Sigmoid colon (tissue), 7 donors: ENCODE data around the gene SLC7A6. TPM values are rescaled to one million over a fixed set of nuclear protein-coding genes. Genes with fewer than 3 reads are reported as not detected.
A peak's percentile ranks its signal among the peaks of the same experiment; 100 is the strongest.

Experiments used
- DNase-seq: peaks from one replicate; pipeline ENCODE4 v3.0.0-alpha.2; 2019
- H3K27ac ChIP-seq, 4 donors: fragments of 200-600 bp; sonication (generic); one replicate each; pipeline ENCODE4 v1.5.1; 2016 to 2019; ENCODE audit warnings: mild to moderate bottlenecking in 1 of 4
- H3K27me3 ChIP-seq, 3 donors: fragments of 200-600 bp; sonication (generic); one replicate each; pipeline ENCODE4 v1.5.1; 2019; ENCODE audit warnings: mild to moderate bottlenecking in 1 of 3
- H3K36me3 ChIP-seq, 4 donors: fragments of 200-600 bp; sonication (generic); one replicate each; pipeline ENCODE4 v1.5.1; 2016 to 2019
- H3K4me1 ChIP-seq, 4 donors: fragments of 200-600 bp; sonication (generic); one replicate each; pipeline ENCODE4 v1.5.1; 2017 to 2019
- H3K4me3 ChIP-seq, 4 donors: fragments of 200-600 bp; sonication (generic); one replicate each; pipeline ENCODE4 v1.5.1; 2017 to 2019; ENCODE audit warnings: mild to moderate bottlenecking in 2 of 4, moderate library complexity in 1 of 4
- H3K9me3 ChIP-seq, 4 donors: fragments of 200-600 bp in 3 of 4; sonication (generic) in 3 of 4; one replicate each; pipeline versions ENCODE4 v1.5.1 to v1.6.1; 2013 to 2019
- EP300 ChIP-seq, 4 donors: sonication (generic); formaldehyde crosslinking; IDR thresholded peaks; one replicate each; pipeline ENCODE4 v1.6.1; 2017; ENCODE audit warnings: antibody characterized with exemption in 4 of 4
- POLR2A ChIP-seq, 2 donors: fragments of 450-650 bp; IDR thresholded peaks; one replicate each; pipeline ENCODE4 v1.6.1; 2016; ENCODE audit warnings: antibody characterized with exemption in 2 of 2, mild to moderate bottlenecking in 2 of 2, moderate library complexity in 2 of 2
- POLR2AphosphoS5 ChIP-seq, 4 donors: sonication (generic); formaldehyde crosslinking; IDR thresholded peaks; one replicate each; pipeline ENCODE4 v1.6.1; 2017; ENCODE audit warnings: antibody characterized with exemption in 4 of 4
- WGBS, 2 donors: extraction: QIAGEN DNeasy Blood & Tissue Kit; methylation state at CpG; one replicate each; pipeline ENCODE4 v1.1.7; 2013; 5-methylcytosine and 5-hydroxymethylcytosine counted together
- intact Hi-C: fragments of 100-400 bp; cut with DNase I; formaldehyde crosslinking; loops from one replicate; pipeline ENCODE4 v1.15.1; 2023
- polyA plus RNA-seq, 3 donors: library from polyadenylated mRNA; stranded (reverse); fragments of 200-250 nt; gene quantifications; one replicate each; pipeline ENCODE4 v1.2.3, GENCODE V29; 2013
- total RNA-seq, 4 donors: library from RNA; depleted of rRNA; stranded (reverse); fragments of >200 nt; gene quantifications; one replicate each; pipeline ENCODE4 v1.1.0, GENCODE V29; 2016
- TF ChIP-seq, protein P1 (sequence below), 4 experiments: fragments of 450-650 bp in 3 of 4; fragments of 200-600 bp in 1 of 4; IDR thresholded peaks; one replicate each; pipeline ENCODE4 v1.5.1; 2016 to 2019; ENCODE audit warnings: antibody characterized with exemption in 4 of 4, mild to moderate bottlenecking in 3 of 4, moderate library complexity in 2 of 4
- donor health status: healthy with polysubstance abuse.
- donor health status: Bipolar disorder and iron deficiency.
- donor health status: healthy.

The SLC7A6 gene
- total and polyA plus RNA-seq, 7 donors: 1.8 to 40.7 (median 26.8) TPM

DNA sequence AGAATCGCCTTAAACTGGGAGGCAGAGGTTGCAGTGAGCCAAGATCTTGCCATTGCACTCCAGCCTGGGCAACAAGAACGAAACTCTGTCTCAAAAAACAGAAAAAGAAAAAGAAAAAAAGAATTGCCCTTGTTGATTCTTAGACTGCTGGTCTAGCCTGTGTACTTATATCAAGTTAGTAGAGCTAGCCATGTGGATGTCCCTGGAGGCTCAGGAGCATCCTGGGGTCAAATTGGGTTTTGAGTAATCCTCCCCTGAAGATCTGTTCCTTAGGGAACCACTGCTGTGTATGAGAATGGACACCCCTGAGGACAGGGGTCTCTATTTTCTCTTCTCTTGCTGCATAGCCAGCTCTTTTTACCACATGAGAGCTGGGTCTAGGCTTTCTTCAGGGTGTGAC, 24.9 kb downstream of the SLC7A6 start:
- Histone ChIP-seq H3K36me3 (peaks cover 0 to 57% (median 25%) of the 10 kb centered on the region in 4 donors), H3K9me3 (no peaks in the 10 kb centered on the region), H3K4me1 (peaks cover 0 to 13% (median 2%) of the 10 kb centered on the region in 4 donors), H3K27me3 (no peaks in the 10 kb centered on the region), H3K4me3 (no peak overlapping the region), H3K27ac (peak overlapping the region in 1 of 4 donors; percentile 65)
- TF ChIP-seq EP300 (IDR thresholded peaks at IDR 0.05): no peak
- TF ChIP-seq, protein P1, sequence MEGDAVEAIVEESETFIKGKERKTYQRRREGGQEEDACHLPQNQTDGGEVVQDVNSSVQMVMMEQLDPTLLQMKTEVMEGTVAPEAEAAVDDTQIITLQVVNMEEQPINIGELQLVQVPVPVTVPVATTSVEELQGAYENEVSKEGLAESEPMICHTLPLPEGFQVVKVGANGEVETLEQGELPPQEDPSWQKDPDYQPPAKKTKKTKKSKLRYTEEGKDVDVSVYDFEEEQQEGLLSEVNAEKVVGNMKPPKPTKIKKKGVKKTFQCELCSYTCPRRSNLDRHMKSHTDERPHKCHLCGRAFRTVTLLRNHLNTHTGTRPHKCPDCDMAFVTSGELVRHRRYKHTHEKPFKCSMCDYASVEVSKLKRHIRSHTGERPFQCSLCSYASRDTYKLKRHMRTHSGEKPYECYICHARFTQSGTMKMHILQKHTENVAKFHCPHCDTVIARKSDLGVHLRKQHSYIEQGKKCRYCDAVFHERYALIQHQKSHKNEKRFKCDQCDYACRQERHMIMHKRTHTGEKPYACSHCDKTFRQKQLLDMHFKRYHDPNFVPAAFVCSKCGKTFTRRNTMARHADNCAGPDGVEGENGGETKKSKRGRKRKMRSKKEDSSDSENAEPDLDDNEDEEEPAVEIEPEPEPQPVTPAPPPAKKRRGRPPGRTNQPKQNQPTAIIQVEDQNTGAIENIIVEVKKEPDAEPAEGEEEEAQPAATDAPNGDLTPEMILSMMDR (IDR thresholded peaks at IDR 0.05): no peak
- TF ChIP-seq POLR2AphosphoS5 (IDR thresholded peaks at IDR 0.05): no peak
- TF ChIP-seq POLR2A (IDR thresholded peaks at IDR 0.05): no peak
- DNase-seq: no peak
- intact Hi-C loops: no loop called here
- WGBS, 2 donors: 90 to 95% methylated on average over 2 of the region's 2 CpGs

DNA sequence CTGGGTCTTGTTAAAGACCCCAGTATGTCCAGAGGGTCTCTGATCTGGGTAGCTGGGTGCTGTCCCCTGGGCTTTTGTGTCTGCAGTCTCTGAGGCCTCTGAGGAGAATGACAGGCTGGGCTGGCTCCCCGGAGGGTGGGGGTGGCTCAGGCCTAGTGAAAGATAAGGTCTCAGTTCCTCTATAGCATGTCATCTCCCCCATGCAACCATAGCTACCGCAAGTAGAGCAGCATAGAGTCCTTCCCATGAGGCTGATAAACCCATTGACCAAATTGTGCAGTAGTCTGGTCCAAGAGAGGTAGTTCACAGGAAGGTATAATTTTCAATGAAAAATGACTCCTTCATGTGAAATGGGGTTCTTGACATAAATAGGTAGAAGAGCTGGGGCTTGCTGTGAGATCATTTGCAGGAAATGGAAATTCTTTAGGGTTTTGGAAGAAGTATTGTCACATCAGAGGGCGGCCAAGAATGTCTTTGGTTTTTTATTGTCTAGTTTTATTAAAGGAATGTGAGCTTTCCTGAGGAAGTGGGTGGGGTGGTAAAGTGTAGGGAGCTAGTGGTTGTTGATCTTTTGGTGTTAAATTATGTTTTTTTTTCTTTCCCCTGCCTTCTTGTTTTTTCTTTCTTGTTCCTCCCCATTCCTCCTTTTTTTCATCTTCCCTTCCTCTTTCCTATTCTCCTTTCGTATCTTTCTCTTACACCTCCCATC, 25.4 kb downstream of the SLC7A6 start:
- Histone ChIP-seq H3K4me3 (no peak overlapping the region), H3K27me3 (no peaks in the 10 kb centered on the region), H3K27ac (peak overlapping the region in 2 of 4 donors; percentile 16), H3K4me1 (peaks cover 0 to 13% (median 2%) of the 10 kb centered on the region in 4 donors), H3K36me3 (peaks cover 0 to 63% (median 27%) of the 10 kb centered on the region in 4 donors), H3K9me3 (no peaks in the 10 kb centered on the region)
- intact Hi-C loops: no loop called here
- 39 to 48% methylated on average over 4 of the region's 4 CpGs for WGBS, 2 donors
- no peak for TF ChIP-seq EP300 (IDR thresholded peaks at IDR 0.05)
- TF ChIP-seq POLR2AphosphoS5 (IDR thresholded peaks at IDR 0.05): no peak
- TF ChIP-seq, protein P1 (IDR thresholded peaks at IDR 0.05): no peak
- no peak for TF ChIP-seq POLR2A (IDR thresholded peaks at IDR 0.05)
- DNase-seq: no peak

DNA sequence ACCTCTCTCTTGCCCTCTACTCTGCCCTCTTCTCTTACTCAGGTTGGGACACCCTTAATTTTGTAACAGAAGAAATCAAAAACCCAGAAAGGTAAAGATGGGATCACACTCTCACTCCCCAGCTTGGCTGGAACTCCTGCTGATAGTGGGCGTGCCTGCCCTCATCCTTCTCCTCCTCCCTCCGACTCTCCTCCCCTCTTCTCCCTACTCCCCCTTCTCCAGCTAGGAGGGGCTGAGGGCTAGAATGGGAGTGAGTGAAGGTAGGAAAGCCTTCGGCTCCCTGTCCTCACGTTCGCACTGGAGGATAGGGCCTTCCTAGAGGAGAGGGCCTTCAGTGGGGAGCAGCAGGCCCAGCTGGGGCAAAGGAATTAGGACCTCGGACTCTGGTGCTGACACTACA, 26.1 kb downstream of the SLC7A6 start:
- 85% methylated on average over 6 of the region's 6 CpGs for WGBS, 2 donors
- Histone ChIP-seq H3K27ac (peak overlapping the region in 2 of 4 donors; percentile 16), H3K9me3 (no peaks in the 10 kb centered on the region)

DNA sequence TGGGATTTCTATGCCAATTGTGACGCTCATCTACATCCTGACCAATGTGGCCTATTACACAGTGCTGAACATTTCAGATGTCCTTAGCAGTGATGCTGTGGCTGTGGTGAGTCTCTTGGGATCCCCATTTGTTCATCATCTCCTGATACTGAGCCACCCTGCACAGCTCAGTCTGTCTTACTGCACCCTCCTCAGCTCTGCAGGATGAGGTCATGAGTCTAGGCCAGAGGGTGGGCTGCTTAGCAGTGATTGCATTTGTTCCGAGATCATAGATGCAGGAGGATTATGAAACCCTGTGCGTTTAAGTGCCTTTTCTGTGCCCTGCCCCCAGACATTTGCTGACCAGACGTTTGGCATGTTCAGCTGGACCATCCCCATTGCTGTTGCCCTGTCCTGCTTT, 26.9 kb downstream of the SLC7A6 start:
- no peak overlapping the region for H3K27ac ChIP-seq
- H3K4me3 ChIP-seq: no peak overlapping the region
- DNase-seq: no peak
- H3K36me3 ChIP-seq: peaks cover 0 to 76% (median 31%) of the 10 kb centered on the region in 4 donors
- intact Hi-C loops: no loop called here
- H3K9me3 ChIP-seq: no peaks in the 10 kb centered on the region
- 87 to 91% methylated on average over 4 of the region's 4 CpGs for WGBS, 2 donors
- TF ChIP-seq POLR2AphosphoS5 (IDR thresholded peaks at IDR 0.05): no peak
- TF ChIP-seq, protein P1 (IDR thresholded peaks at IDR 0.05): no peak
- TF ChIP-seq POLR2A (IDR thresholded peaks at IDR 0.05): no peak
- TF ChIP-seq EP300 (IDR thresholded peaks at IDR 0.05): no peak
- H3K4me1 ChIP-seq: peaks cover 0 to 13% (median 2%) of the 10 kb centered on the region in 4 donors
- H3K27me3 ChIP-seq: no peaks in the 10 kb centered on the region

More for the DNA sequence above, 26.1 kb downstream of the SLC7A6 start:
- peaks cover 0 to 69% (median 27%) of the 10 kb centered on the region in 4 donors for H3K36me3 ChIP-seq
- no peaks in the 10 kb centered on the region for H3K27me3 ChIP-seq
- TF ChIP-seq EP300 (IDR thresholded peaks at IDR 0.05) (no peak), POLR2AphosphoS5 (IDR thresholded peaks at IDR 0.05) (no peak), POLR2A (IDR thresholded peaks at IDR 0.05) (no peak)
- TF ChIP-seq, protein P1 (IDR thresholded peaks at IDR 0.05): no peak
- H3K4me3 ChIP-seq: no peak overlapping the region
- peaks cover 0 to 13% (median 2%) of the 10 kb centered on the region in 4 donors for H3K4me1 ChIP-seq
- intact Hi-C loops: no loop called here
- no peak for DNase-seq
